GM19240 (cell line): ENCODE data around the gene ARFRP1.
"Not testable (repeated sequence)": the region's sequence is repeated elsewhere in the genome, so short reads cannot be mapped to it uniquely, and the experiment has no call there.

Experiments used
- DNase-seq: peaks from one replicate; pipeline ENCODE4 v3.0.0; 2011; ENCODE audit warnings: low spot score; ENCODE audit not compliant: insufficient read length

Gene ARFRP1

GRCh38 chr20:63678667-63679465 is 28.9 kb downstream of the ARFRP1 start:
- DNase-seq = no peak

- no peak for DNase-seq
Measured at GRCh38 chr20:63678071-63678470, 29.7 kb downstream of the ARFRP1 start.

- DNase-seq = no peak
Measured at GRCh38 chr20:63675681-63676368, 32.0 kb downstream of the ARFRP1 start.

GRCh38 chr20:63673951-63674350 is 33.8 kb downstream of the ARFRP1 start:
- no peak for DNase-seq

GRCh38 chr20:63672666-63673065 is 35.1 kb downstream of the ARFRP1 start:
- DNase-seq = no peak

GRCh38 chr20:63671695-63672094 is 36.1 kb downstream of the ARFRP1 start:
- DNase-seq = not testable (repeated sequence)

GRCh38 chr20:63668351-63668750 is 39.4 kb downstream of the ARFRP1 start:
- DNase-seq = no peak

GRCh38 chr20:63667858-63668257 is 39.9 kb downstream of the ARFRP1 start:
- no peak for DNase-seq

- DNase-seq = no peak
Measured at GRCh38 chr20:63665708-63666107, 42.1 kb downstream of the ARFRP1 start.

- no peak for DNase-seq
Measured at GRCh38 chr20:63664861-63665594, 42.7 kb downstream of the ARFRP1 start.

GRCh38 chr20:63664143-63664851 is 43.5 kb downstream of the ARFRP1 start:
- no peak for DNase-seq

GRCh38 chr20:63663332-63664066 is 44.3 kb downstream of the ARFRP1 start:
- no peak for DNase-seq

- no peak for DNase-seq
Measured at GRCh38 chr20:63662813-63663189, 45.0 kb downstream of the ARFRP1 start.

- DNase-seq = no peak
Measured at GRCh38 chr20:63661959-63662812, 45.6 kb downstream of the ARFRP1 start.

- DNase-seq = no peak
Measured at GRCh38 chr20:63661108-63661507, 46.7 kb downstream of the ARFRP1 start.

- no peak for DNase-seq
Measured at GRCh38 chr20:63660622-63661021, 47.2 kb downstream of the ARFRP1 start.

GRCh38 chr20:63660174-63660573 is 47.6 kb downstream of the ARFRP1 start:
- not testable (repeated sequence) for DNase-seq

GRCh38 chr20:63659370-63659769 is 48.4 kb downstream of the ARFRP1 start:
- no peak for DNase-seq

GRCh38 chr20:63658749-63659187 is 49.0 kb downstream of the ARFRP1 start:
- no peak for DNase-seq
